HG03432 (cell line): ENCODE measurements around the gene PPP2R5C.
A peak's percentile ranks its signal among the peaks of the same experiment; 100 is the strongest.

Source experiments
- ATAC-seq: cut with Tn5 transposase; IDR thresholded peaks from one replicate; pipeline ENCODE4 v1.9.1; 2021; ENCODE audit warnings: mild to moderate bottlenecking, moderate library complexity; ENCODE audit not compliant: unreplicated experiment

PPP2R5C gene

DNA sequence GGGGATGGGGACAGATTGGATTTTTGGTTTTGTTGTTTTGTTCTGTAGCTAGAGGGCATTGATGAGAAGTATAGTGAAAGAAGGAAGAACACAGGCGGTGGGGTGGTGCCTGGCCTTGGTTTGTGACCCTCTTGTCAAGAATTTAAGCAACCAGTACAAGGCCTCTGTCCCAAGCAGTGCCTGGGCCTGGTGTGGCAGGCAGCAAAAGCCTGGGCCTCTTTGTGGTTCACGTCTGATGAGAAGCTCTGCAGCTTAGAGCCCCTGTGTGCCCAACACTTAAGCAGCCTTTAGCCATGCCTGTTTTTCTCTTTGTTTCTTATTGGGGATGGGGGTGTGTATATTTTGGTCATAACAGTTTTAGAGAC lies 98.0 kb downstream of the PPP2R5C start:
- ATAC-seq = no peak

DNA sequence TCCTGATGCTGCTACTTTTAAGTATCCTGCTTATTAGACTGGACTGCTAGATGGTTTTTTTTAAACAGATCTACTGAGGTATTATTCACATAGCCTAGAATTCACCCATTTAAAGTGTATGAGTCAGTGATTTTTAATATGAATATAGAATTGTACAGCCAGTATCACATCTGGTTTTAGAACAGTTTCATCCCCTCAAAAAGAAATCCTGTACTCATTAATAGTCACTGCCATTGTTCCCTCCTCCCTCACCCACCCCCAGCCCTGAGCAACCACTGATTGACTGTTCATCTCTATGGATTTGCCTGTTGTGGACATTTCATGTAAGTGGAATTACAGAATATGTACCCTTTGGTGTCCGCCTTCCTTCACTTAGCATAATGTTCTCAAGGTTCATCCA lies 98.4 kb downstream of the PPP2R5C start:
- ATAC-seq = no peak

DNA sequence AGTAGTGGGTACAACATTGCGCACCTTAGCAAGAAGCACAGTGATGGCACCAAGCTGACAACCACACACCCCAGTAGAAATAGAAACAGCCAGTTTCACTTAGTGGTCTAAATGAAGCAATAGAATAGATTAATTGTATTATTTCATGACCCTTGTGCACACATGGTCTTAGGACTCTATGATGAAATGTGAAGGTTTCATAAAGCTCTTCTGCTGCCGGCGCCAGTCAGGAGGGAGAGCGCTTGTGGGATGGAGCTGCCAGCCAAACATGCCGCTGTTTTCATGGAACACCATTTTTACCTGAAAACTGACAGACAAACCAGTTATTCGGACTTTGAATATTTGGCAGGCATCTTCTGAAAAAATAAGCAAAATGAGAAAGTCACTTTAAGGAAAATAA lies 100.0 kb downstream of the PPP2R5C start:
- ATAC-seq = no peak

DNA sequence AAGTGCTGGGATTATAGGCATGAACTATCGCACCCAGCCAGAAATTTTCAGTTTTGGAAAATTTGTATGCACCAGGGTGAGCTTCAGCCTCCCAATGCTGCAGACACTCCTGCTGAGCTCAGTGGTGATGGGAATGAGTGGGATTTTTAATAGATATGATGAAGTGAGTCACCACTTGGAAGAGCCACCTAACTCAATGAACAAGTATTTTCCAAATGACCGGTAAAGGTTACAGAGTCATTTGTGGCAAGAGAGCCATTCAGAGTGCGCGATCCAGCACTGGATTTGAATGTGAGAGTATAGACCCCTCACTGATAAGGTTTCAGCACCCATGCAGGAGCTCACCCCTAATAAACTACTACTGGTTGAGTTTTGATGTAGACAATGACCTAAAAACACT lies 100.7 kb downstream of the PPP2R5C start:
- ATAC-seq = no peak

DNA sequence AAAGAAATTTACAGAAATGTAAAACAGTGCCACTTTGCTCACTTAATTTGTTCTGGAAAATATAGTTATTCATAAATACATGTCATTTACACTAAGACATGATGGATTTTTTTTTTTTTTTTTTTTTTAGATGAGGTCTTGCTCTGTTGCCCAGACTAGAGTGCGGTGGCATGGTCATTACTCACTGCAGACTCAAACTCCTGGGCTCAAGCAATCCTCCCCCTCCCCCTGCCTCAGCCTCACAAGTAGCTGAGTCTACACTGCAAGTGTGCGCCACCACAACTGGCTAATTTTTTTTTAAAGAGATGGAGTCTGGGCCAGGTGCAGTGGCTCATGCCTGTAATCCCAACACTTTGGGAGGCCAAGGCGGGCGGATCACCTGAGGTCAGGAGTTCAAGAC lies 101.2 kb downstream of the PPP2R5C start:
- no peak for ATAC-seq

DNA sequence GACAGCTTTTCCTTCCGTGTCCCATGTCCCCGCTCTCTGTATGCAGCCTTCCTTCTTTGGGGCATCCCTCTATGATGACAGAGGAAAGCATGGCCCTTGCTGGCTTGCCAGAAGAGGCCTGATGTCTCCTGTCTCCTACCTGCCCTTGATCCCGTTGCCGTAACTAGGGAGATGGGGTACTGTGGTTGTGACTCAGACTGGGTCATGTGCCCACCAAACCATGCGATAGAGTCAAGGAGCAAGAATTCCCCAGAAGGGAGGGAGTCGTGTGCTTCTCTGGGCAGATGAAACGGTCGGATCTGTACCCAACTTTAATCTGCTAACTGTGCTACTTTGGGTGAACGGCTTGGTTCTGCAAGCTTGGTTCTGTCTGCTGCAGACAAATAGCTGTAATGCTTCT lies 103.8 kb downstream of the PPP2R5C start:
- ATAC-seq = no peak

DNA sequence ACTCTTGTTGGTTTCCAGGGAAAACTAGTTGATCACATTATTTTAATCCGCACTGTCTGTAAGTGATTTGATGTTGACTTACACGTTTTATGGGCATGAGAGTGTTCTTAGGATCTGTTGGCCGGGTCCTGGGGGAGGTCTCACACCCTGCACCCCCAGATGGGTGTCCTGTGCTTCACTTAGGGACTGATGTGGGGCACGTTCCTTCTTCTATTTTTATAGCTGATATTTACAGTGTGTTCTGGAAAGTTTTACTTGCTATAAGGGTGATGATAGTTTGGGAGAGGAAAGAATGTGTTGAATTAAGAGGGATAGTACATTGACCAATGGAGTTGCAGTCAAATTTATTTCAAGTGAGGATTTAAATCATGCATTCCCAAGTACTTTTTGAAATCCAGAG lies 106.3 kb downstream of the PPP2R5C start:
- ATAC-seq = no peak

DNA sequence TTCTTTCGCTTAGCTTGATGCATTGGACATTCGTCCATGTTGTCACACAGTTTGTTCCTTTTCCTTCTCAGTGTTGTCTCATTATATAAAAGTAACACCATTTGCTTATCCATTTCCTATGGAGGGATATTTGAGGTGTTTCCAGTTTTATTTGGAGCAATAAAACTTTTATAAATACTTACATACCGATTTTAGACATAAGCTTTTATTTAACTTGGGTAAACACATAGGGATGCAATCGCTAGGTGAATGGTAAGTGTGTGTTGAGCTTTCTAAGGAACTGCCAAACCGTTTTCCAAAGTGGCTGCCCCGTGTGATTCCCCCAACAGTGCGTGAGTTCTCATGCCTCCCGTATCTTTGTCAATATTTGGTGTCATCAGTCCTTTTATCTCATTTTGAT lies 107.7 kb downstream of the PPP2R5C start:
- ATAC-seq = no peak

DNA sequence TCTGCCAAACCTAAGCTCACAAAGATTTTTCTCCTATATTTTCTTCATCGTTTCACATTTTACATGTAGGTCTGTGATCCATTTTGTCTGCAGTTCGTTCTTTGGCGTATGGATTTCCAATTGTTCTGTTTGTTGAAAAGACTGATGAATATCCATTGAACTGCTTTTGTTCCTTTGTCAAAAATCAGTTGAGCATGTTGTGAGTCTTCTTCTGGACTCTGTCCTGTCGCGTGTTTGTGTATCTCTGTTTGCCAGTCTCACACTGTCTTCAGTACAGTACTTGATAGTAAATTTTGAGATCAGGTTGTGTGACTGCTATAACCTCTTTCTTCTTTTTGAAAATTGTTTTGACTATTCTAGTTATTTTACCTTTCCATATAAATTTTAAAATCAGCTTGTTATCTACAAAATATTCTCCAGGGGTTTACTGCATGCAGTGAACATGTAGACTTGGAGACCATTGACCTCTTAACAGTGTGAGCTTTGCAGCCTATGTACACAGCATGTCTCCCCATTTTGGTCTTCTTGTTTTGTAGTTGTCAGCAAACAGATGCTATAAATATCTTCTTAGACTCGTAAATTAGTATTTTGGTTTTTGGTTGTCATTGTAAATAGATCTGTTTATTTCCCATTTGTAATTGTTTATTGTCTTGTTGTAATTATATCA lies 108.9 kb downstream of the PPP2R5C start:
- ATAC-seq = no peak

DNA sequence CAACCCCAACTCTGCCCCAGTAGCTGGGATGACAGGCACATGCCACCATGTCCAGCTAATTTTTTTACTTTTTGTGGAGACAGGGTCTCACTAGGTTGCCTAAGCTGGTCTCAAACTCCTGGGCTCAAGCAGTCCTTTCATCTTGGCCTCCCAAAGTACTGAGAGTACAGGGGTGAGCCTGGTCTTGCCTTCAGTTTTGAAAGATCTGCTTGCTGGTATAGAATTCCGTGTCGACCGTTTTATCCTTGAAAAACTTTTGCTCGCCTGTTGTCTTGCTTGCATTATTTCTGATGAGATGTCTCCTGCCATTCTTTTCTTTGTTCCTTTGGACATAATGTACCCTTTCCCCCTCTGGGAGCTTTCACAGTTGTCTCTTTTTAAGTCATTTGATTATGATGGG lies 110.8 kb downstream of the PPP2R5C start:
- no peak for ATAC-seq

DNA sequence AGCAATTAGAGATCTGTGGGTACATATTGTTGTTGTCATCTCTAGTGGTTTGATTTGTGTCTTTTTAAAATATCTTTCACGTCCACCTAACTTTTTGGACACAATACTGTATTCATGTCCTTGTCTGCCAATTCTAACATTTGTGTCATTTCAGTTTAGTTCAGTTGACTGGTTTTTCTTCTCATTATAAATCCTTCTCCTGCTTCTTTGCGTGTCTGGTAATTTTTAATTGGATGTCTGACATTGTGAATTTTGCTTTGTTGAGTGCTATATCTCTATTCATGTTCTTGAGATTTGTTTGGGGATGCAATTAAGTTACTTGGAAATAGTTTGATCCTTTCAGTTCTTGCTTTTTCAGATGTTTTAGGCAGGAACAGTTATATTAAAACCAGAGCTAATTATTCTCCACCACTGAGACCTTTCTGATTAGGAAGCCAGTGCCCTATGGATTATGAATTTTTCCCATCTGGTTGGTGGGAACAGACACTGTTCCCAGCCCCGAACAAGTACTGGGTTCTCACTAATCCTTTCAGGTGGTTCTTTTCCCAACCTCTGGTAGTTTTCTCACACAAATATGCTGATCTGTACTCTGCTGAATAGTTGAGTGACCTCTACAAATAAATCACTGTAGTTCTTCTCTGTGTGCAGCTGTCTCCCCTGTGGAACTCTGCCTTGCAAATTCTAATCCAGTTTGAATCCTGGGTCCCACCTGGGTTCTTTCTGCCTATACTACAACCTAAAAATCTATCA lies 111.7 kb downstream of the PPP2R5C start:
- no peak for ATAC-seq

DNA sequence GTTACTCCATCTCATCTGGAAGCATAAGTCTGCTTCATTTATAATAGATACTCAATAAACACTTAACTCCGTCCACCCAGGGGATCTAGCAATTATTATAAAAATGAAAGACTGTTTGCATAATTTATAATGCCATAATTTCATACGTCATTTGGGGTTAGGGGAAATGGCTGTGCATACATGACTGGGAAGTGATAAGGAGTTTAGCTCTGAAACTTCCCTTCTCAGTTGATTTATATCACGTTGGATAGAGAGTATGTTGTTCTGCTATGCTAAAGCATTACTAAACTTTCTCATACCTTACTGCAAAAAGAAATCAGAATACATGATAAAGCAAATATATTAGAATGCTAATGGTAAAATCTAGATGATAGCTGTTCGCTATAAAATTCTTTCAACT lies 112.5 kb downstream of the PPP2R5C start:
- no peak for ATAC-seq

DNA sequence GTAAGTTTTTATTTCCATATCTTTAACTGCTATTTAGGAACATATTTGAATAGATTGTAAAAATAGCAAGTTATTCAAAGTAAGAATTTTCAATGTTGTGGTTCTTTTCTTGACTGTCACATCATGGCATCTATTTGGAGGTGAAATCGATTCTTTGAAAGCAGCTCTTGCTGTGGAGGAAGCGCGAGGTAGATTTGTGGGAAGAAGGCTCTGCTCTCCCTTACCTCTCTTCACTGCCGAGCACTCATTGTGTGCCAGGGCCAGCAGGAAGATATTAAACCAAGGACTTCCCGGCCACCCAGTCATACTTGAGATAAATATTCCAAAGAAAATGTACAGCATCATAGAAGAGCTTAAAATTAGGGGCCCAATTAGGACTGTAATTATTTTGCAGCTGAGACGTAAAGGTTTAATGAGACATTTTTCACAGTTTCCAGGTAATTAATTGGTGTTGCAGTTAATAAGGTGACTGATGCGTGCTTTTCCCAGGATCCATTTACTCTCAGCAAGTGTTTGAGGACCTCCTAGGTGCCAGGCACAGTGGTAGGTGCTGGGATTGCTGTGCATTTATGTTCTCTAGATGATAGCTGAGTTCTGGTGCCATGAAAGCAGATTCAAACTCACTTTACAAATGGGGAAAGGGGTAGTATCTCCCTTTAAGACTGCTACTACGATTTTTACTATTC lies 113.7 kb downstream of the PPP2R5C start:
- no peak for ATAC-seq

DNA sequence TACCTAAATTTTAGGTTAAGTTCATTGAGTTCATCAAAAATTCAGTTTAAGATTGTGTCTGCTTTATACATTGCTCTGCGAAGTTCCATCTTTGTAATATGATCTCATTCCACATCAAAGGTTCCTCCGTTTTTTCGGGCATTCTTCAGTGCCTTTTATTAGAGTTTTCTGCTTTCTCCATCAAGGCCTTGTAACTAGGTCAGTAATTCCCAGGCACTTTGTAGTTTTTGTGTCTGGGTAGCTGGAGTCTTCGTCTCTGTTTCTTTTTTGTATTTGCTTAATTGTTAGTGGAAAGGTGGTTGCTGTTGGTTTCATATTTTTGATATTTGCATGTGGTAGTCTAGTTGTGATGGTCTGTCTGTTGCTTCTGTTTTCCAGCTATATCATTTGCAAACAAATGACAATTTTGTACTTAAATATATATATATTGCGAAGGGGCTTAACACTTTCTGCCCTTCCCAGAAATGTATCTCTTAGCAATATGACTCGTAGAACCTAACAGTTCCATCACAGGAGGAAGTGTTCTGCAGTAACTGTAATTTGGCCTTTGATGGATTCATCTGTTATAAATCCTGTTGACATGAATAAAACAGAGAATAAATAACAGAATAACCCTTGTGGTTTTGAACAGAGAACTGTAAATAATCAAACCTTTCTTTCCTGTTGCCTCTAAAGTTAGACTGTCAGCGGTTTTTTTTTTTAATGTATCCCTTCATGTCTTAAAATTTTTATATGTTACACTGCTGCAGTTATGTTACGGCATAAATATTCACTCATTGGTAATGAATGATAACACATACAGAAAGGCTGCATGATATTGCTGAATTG lies 114.4 kb downstream of the PPP2R5C start:
- peak; percentile 25 for ATAC-seq

DNA sequence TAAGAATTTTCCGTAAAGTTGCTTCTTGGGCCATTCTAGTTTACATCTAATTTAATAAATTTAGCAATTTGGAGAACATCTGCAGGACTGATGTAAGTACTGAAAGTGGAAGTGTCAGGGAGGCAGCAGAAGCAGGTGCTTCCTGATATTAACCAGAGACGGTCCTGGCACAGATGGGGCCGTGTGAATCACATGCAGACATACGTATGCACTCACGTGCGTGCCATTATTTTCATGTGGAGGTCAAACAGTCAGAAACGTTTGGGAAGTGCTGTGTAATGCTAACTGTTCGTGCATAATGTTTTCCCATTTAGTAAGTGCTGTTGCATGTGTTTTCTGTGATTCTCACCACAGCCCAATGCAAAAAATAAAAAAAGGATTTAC lies 115.0 kb downstream of the PPP2R5C start:
- ATAC-seq = peak; percentile 77

DNA sequence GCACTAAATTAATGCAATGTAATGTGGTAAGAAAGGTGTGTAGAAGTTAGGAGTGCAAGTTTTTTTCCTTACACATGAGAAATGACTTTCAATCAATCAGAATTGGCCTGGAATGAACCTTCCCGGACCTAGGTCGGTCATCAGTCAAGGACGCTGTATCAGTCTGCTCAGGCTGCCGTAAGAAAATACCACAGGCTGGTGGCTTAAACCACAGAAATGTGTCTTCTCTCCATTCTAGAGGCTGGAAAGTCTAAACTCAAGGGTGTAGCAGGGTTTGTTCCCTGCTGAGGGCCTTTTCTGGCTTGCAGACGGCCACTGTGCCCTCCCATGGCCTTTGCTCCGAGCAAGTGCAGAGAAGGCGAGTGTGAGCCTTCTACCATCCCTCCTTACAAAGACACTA lies 116.3 kb downstream of the PPP2R5C start:
- no peak for ATAC-seq

DNA sequence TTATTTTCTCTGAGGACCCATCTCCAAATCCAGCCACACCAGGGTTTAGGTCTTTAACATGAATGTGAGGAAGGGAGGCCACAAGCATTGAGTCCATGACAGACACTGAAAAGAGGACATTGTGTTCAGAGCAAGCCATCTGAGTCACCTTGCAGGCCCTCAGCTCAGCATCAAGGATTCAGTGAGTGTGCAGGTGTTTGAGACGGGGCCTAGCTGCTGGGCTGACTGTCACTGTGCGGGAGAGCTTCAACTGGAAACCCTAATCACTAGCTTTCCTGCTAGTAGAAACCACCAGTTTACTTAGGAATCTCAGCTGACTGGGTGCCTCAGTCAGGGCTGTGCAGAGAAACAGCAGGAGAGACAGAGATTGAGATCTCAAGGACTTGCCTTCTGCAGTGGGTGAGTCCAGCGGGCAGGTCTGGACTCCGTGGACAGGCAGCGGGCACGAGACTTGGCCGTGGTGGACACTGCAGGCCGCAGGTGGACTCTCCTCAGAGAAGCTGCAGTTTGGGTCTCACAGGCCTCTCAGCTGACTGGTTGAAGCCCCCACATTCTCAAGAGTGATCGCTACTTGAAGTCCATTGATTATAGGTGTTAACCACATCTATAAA lies 116.8 kb downstream of the PPP2R5C start:
- no peak for ATAC-seq

DNA sequence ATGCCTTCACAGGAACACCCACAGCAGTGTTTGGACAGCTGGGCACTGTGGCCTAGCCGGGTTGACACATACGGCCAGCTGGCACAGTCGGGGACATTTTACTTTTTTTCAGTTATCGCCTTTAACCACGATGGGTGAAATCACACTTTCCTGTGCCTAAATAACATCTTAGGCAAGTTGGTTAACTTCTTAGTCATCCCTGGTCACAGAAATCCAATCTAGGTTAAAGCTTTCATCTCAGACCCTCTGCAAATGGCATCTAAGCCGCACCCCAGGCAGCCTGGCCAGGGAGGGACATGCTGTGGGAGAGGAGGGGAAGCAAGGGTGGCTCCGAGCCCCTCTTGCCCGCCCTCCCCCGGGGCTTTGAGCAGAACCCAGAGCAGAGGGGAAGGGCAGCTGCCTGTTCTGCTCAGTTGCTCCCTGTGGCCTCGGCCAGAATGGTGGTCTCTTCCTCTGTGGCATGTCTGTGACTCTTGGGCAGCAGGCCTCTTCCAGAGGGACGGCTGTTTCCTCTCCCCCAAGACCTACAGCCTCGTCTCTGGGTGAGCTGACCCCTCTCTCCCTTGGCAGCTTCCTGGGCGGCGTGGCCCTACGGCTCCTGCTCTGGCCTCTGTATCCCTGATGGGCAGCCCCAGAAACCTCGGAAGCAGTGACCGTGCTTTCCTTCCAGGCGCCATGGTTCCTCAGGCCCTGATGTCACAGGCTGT lies 117.5 kb downstream of the PPP2R5C start:
- no peak for ATAC-seq

DNA sequence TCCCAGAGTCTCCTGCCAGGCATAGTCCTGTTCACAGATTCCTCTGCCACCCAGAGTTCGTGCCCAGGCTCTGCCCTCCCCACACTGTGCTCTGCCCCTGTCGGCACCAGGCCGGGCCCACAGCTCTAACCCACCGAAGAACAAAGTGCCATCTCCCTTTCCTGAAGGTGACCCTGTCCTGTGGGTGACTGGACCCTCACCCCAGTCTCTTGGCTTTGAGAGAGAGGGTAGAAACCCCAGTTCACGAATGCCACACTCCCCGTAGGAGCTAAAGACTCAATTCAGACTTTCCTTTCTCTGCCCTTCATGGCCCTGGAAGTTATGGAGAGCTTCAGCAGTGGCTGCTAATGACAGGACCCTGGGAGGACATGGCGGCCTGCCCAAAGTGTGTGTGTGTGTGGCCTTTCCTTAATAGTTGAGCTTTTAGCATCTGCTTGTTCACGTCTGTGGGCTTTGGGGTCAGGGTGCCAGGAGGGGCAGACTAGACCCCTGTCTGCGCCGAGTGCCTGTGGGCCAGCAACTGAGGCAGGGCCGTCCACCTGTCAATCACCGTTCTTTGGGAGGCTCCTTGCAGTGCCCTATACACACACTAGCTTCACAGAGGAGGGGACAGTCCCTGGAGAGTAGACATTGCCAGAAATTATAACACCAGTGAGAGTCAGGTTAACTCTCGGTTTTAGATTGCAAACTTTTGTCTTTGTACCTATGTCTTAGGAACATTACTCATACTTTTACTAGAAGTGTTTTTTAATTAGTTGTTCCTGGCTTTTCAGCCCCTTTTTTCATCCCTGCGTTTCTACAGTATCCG lies 118.2 kb downstream of the PPP2R5C start:
- no peak for ATAC-seq

DNA sequence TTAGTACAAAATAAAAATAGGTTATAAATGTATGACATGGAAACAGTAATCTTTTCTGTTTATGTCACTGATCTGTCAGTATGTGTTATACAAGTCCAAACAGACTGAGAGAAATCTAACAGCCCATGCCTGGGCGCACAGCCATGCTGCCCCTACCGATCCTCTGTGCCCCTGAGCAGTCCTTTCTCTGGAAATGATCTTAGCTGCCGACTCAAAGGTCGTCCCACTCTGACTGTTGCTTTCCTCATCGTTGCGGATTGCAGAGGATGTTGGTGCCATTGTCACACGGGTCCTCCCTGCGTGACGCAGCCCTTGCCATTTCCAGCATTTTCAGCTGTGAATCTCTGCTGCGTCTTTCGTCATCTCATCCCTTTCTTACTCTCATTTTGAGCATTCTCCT lies 119.9 kb downstream of the PPP2R5C start:
- no peak for ATAC-seq
